ENCODE data around the gene ARPP21. TPM values are rescaled to one million over a fixed set of nuclear protein-coding genes. Genes with fewer than 3 reads are reported as not detected.
A peak's percentile ranks its signal among the peaks of the same experiment; 100 is the strongest.

Gene ARPP21
- total RNA-seq = 10 to 100 TPM; 27.8 to 41.0 TPM
- 10 to 100 TPM; 58.4 to 61.4 TPM for polyA plus RNA-seq (ENCODE audit: insufficient read length in 2 of 2)
- long read RNA-seq, donor 1, partial matches to known transcripts = 7 of 9 reads
- long read RNA-seq, donor 1, other reads (novel, unspliced or antisense) = 0 of 9 reads
- long read RNA-seq, donor 2 = 0 reads
- long read RNA-seq, donor 3 = 0 reads
- long read RNA-seq, donor 4 = 0 reads

DNA sequence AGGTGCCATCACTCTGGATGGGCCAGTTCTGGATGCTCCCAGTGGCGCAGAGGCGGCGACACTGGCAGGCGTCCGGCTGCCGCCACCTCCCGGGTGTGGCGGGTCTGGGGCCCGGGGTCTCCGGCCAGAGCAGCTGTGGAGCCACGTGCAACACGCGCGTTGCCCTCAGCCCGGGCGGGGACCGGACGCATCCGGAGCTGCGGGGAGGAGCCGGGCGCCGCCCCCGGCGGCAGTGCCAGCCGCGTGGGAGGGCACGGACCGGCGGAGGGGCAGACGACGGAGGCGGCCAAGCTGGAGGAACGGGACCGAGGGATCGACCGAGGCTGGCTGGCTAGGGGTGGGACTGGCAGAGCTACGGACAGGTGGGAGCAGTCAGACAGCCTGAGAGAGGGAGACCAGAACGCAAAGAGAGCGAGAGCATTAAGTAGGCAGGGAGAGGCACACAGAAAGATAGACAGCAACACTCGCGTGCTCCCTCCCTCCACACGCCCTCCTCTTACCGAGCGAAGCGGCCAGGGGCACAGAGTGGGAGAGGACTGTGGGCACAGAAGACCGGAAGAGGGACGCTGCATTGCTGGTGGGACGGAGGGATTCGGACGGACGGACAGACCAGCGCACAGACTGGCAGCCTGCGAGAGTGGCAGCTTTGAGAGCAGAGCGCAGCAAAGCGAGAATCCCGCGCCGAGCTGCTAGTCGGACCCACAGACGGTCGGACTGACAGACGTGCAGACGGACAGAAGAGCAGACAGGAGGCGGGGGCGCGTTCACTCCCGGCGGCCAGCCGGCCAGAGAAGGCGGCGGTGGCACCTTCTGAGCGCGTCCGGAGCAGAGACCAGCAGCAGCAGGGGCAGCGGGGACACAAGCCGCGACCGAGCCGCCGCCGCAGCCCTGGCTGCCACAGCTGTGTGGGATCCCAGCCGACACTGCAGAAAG lies at the start of gene ARPP21:
ARPP21 (plus strand) TSS at position 272 of the 933 bp plus-strand sequence. CDS start 42,227 bp downstream, outside the sequence.
- Histone ChIP-seq H3K4me3 (ENCODE audit: low read depth, low read length) (peak within 1 kb of the TSS; percentile 71), H3K9me3 (ENCODE audit: control insufficient read depth, insufficient read depth, low read length) (no peaks in the 10 kb centered on the region), H3K27me3 (ENCODE audit: control insufficient read depth, insufficient read depth, low read length) (peaks cover 15% of the 10 kb centered on the region), H3K36me3 (ENCODE audit: control insufficient read depth, insufficient read depth, low read length) (no peaks in the 10 kb centered on the region), H3K4me1 (ENCODE audit: control insufficient read depth, insufficient read depth, low read length) (peaks cover 13% of the 10 kb centered on the region), H3K27ac (ENCODE audit: low read depth, low read length) (peak within 1 kb of the TSS; percentile 88)
- DNase-seq (ENCODE audit: low read depth in 4 of 6, low spot score in 6 of 6) = peak in 3 of 6 donors; percentile 50 to 92 (median 86)
- 0% methylated on average over 81 of the region's 83 CpGs for WGBS (ENCODE audit: insufficient coverage)

DNA sequence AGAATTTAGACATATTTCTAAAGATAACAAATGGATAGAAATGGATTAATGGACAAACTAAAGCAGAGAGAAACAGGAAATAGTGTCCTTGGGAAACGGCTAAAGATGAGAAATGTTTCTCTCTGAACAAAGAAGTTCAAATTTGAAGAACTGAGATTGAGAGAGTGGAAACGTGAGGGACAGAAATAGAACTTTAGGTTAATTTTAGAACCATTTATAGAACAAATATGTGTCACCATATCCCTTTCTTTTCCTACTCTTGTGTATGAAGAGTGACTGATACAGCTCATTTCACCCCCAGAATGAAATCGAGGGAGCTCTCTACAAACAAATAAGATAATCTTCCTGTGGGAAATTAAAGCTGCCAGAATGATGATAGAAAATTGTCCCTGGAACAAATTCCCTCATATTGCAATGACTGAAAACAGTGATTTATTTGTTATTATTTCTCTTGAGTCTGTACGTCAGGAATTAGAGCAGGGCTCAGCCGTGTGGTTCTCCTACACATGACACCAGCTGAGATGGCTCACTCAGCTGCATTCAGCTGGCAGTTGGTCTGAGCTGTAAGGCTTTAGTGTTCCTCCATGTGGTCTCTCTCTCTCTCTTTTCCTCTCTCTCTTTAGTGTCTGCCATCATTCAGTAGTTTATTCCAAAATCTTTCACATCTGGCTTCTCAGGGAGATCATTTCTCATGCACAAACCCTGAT lies 46.6 kb upstream of the ARPP21 start:
- Histone ChIP-seq H3K27ac (ENCODE audit: low read depth, low read length) (no peak overlapping the region), H3K4me3 (ENCODE audit: low read depth, low read length) (no peak overlapping the region), H3K9me3 (ENCODE audit: control insufficient read depth, insufficient read depth, low read length) (no peaks in the 10 kb centered on the region), H3K4me1 (ENCODE audit: control insufficient read depth, insufficient read depth, low read length) (no peaks in the 10 kb centered on the region), H3K27me3 (ENCODE audit: control insufficient read depth, insufficient read depth, low read length) (no peaks in the 10 kb centered on the region), H3K36me3 (ENCODE audit: control insufficient read depth, insufficient read depth, low read length) (no peaks in the 10 kb centered on the region)
- 85% methylated on average over 2 of the region's 5 CpGs for WGBS (ENCODE audit: insufficient coverage)
- no peak for DNase-seq (ENCODE audit: low read depth in 4 of 6, low spot score in 6 of 6)

DNA sequence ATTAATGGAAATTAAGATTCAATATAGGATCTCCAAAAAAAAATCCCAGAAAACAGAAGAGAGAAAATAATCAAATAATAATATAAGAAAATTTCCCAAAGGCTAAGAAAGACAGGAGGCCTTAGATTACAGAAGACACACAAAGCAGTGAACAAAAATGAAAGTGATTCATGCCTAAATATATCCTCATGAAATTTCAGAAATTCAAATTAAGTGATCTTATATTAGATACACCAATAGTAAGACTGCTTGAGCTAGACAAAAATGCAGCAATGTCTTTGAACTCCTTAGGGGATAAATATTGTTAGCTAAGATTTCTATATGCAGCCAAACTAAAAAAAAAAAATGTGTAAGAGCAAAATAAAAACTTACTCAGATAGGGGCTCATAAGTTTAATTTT lies 44.6 kb upstream of the ARPP21 start:
- Histone ChIP-seq H3K9me3 (ENCODE audit: control insufficient read depth, insufficient read depth, low read length) (no peaks in the 10 kb centered on the region), H3K27ac (ENCODE audit: low read depth, low read length) (no peak overlapping the region), H3K4me3 (ENCODE audit: low read depth, low read length) (no peak overlapping the region), H3K27me3 (ENCODE audit: control insufficient read depth, insufficient read depth, low read length) (no peaks in the 10 kb centered on the region), H3K36me3 (ENCODE audit: control insufficient read depth, insufficient read depth, low read length) (no peaks in the 10 kb centered on the region), H3K4me1 (ENCODE audit: control insufficient read depth, insufficient read depth, low read length) (no peaks in the 10 kb centered on the region)
- DNase-seq (ENCODE audit: low read depth in 4 of 6, low spot score in 6 of 6) = no peak

DNA sequence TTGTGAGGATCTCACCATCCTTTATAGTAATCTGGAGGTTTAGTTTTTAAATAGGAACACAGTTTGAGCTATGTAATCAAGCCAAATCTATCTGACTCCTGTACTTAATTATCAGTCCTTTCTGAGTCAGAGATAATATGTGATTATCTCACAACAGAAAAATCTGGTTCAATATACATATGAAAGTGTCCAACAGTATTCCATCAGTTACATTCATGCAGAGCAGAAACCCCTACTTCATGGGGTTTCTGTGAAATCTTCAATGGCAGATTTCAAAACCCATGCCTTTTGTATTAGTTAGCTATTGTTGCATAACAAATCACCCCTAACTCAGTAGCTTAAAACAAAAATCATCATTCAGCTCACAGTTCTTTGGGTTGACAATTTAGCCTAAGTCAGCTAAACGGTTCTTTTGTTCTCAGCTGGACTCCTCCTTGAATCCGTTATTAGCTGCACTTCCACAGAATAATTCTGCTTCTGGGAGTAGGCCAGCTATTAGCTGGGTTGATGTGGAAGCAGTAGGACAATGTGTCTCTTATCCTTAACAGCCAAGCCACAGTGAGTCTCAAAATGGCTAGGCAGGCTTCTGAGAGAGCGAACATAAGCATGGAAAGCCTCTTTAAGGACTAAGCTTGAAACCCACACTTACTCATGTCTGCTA lies 42.9 kb upstream of the ARPP21 start:
- peak in 3 of 6 donors; percentile 22 to 70 (median 57) for DNase-seq (ENCODE audit: low read depth in 4 of 6, low spot score in 6 of 6)
- no peaks in the 10 kb centered on the region for H3K9me3 ChIP-seq (ENCODE audit: control insufficient read depth, insufficient read depth, low read length)
- 32% methylated on average over 3 of the region's 3 CpGs for WGBS (ENCODE audit: insufficient coverage)

DNA sequence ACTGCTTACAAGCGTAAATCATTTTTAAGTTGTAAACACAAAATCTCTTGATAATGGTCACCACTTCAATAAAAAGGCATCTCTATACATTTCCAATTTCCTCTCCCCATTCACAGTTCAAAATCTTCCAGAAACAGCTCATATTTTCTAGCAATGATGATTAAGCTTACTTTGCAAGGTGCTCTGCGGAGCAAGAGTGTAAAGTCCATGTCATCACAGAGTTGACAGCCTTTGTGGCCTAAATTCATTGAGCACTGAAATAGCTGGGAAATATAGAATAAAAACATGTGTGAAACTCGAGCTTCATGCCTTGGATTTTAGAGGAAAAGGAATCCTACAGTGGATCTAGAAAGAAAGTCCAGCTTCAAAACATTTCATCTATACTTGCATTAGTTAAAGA lies 41.8 kb upstream of the ARPP21 start:
- no peak overlapping the region for H3K27ac ChIP-seq (ENCODE audit: low read depth, low read length)
- no peak for DNase-seq (ENCODE audit: low read depth in 4 of 6, low spot score in 6 of 6)
- H3K4me3 ChIP-seq (ENCODE audit: low read depth, low read length) = no peak overlapping the region
- H3K27me3 ChIP-seq (ENCODE audit: control insufficient read depth, insufficient read depth, low read length) = no peaks in the 10 kb centered on the region
- no peaks in the 10 kb centered on the region for H3K4me1 ChIP-seq (ENCODE audit: control insufficient read depth, insufficient read depth, low read length)
- no peaks in the 10 kb centered on the region for H3K9me3 ChIP-seq (ENCODE audit: control insufficient read depth, insufficient read depth, low read length)
- H3K36me3 ChIP-seq (ENCODE audit: control insufficient read depth, insufficient read depth, low read length) = no peaks in the 10 kb centered on the region
- WGBS (ENCODE audit: insufficient coverage) = 100% methylated on average over 1 of the region's 3 CpGs

More for the DNA sequence above, 42.9 kb upstream of the ARPP21 start:
- Histone ChIP-seq H3K27ac (ENCODE audit: low read depth, low read length) (no peak overlapping the region), H3K4me3 (ENCODE audit: low read depth, low read length) (no peak overlapping the region), H3K27me3 (ENCODE audit: control insufficient read depth, insufficient read depth, low read length) (no peaks in the 10 kb centered on the region), H3K4me1 (ENCODE audit: control insufficient read depth, insufficient read depth, low read length) (no peaks in the 10 kb centered on the region), H3K36me3 (ENCODE audit: control insufficient read depth, insufficient read depth, low read length) (no peaks in the 10 kb centered on the region)

DNA sequence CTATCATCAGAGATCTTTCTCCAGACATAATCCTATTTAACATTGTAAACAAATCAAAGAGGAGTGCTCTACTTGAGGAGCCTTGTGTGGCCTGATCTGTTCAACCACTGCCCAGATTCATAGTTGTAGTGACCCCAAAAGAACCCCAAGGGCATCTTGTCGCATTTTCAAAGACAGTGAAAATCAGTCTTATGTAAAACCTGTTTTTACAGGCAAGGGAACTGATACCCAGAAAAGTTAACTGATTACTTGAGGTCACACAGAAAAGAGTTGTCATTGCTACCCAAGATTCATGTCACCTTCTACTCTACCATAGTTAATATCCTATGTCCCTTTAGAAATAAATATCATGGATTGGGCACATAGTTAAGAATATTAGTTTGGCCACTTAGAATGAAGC lies 40.5 kb upstream of the ARPP21 start:
- DNase-seq (ENCODE audit: low read depth in 4 of 6, low spot score in 6 of 6) = no peak
- H3K4me3 ChIP-seq (ENCODE audit: low read depth, low read length) = no peak overlapping the region
- 93% methylated on average over 1 of the region's 1 CpG for WGBS (ENCODE audit: insufficient coverage)
- no peaks in the 10 kb centered on the region for H3K36me3 ChIP-seq (ENCODE audit: control insufficient read depth, insufficient read depth, low read length)
- no peaks in the 10 kb centered on the region for H3K9me3 ChIP-seq (ENCODE audit: control insufficient read depth, insufficient read depth, low read length)
- no peaks in the 10 kb centered on the region for H3K4me1 ChIP-seq (ENCODE audit: control insufficient read depth, insufficient read depth, low read length)
- no peak overlapping the region for H3K27ac ChIP-seq (ENCODE audit: low read depth, low read length)
- H3K27me3 ChIP-seq (ENCODE audit: control insufficient read depth, insufficient read depth, low read length) = no peaks in the 10 kb centered on the region

DNA sequence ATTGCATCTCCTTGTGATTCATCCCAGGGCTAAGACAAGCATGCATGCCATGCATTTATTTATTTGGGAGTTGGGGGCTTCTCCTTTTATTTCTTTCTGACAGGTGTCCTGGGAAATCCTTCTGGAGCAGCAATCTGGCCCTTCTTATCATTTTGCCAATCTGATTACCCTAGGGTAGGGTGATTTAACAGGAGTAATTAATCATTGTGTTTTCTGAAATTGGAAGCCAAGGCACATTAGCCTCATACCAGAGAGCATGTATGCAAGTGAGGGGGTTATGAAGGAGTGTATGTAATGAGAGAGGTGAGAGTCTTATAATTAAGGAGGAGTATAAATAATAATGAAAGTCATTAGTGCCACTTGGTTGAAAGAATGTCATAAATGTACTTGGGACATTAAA lies 37.4 kb upstream of the ARPP21 start:
- Histone ChIP-seq H3K27me3 (ENCODE audit: control insufficient read depth, insufficient read depth, low read length) (no peaks in the 10 kb centered on the region), H3K27ac (ENCODE audit: low read depth, low read length) (no peak overlapping the region), H3K4me3 (ENCODE audit: low read depth, low read length) (no peak overlapping the region), H3K36me3 (ENCODE audit: control insufficient read depth, insufficient read depth, low read length) (no peaks in the 10 kb centered on the region), H3K4me1 (ENCODE audit: control insufficient read depth, insufficient read depth, low read length) (no peaks in the 10 kb centered on the region), H3K9me3 (ENCODE audit: control insufficient read depth, insufficient read depth, low read length) (peaks cover 5% of the 10 kb centered on the region)
- DNase-seq (ENCODE audit: low read depth in 4 of 6, low spot score in 6 of 6) = peak in 2 of 6 donors; percentile 87 to 90

DNA sequence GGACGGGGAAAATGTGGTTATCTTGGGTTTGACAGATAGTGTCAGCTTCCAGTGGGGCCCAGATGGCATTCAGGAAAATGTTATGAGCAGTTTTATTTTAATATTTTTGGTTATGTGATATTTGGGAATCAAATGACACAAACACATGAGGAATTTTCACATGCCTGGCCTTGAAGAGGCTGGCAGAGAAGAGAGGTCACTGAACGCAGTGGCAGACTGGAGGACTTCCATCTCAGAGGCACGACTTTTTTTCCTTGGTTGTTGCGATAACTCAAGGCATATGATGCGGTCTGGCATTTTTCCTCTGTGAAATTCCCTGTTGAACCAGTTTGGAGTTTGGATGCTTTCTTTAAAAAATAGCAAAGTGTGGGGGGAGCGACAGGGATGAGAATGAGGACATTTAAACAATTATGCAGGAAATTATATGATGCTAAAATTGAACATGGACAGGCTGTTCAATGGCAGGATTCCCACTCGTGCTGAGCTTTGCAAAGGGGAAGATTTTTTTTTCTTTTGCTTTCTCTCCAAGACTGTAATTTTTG lies 36.9 kb upstream of the ARPP21 start:
- Histone ChIP-seq H3K27ac (ENCODE audit: low read depth, low read length) (no peak overlapping the region), H3K36me3 (ENCODE audit: control insufficient read depth, insufficient read depth, low read length) (no peaks in the 10 kb centered on the region), H3K4me1 (ENCODE audit: control insufficient read depth, insufficient read depth, low read length) (no peaks in the 10 kb centered on the region), H3K27me3 (ENCODE audit: control insufficient read depth, insufficient read depth, low read length) (no peaks in the 10 kb centered on the region), H3K4me3 (ENCODE audit: low read depth, low read length) (no peak overlapping the region), H3K9me3 (ENCODE audit: control insufficient read depth, insufficient read depth, low read length) (peaks cover 5% of the 10 kb centered on the region)
- WGBS (ENCODE audit: insufficient coverage) = 74% methylated on average over 5 of the region's 7 CpGs
- peak in 1 of 6 donors; percentile 96 for DNase-seq (ENCODE audit: low read depth in 4 of 6, low spot score in 6 of 6)

DNA sequence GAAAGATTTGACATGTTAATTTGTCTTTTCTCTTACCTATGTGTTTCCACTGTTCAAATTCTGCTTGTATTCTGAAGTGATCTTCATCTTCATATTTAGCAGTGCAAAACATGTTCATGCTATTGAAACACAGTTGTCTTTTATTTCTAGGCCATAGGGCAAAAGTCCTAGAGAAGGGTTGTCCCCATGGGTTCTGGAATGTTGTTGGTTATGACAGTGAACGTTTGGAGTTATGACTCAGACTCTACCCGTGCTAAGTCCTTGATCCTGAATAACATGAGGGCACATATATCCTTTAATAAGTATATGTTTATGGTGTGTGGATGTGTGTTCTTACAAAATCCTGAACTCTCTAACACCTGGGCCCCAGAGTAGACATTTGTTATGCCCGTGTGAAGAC lies 23.0 kb upstream of the ARPP21 start:
- H3K4me1 ChIP-seq (ENCODE audit: control insufficient read depth, insufficient read depth, low read length) = no peaks in the 10 kb centered on the region
- DNase-seq (ENCODE audit: low read depth in 4 of 6, low spot score in 6 of 6) = no peak
- no peak overlapping the region for H3K4me3 ChIP-seq (ENCODE audit: low read depth, low read length)
- no peaks in the 10 kb centered on the region for H3K36me3 ChIP-seq (ENCODE audit: control insufficient read depth, insufficient read depth, low read length)
- H3K27me3 ChIP-seq (ENCODE audit: control insufficient read depth, insufficient read depth, low read length) = no peaks in the 10 kb centered on the region
- WGBS (ENCODE audit: insufficient coverage) = no CpG with 5 or more reads among the region's 3 CpGs
- H3K9me3 ChIP-seq (ENCODE audit: control insufficient read depth, insufficient read depth, low read length) = no peaks in the 10 kb centered on the region
- H3K27ac ChIP-seq (ENCODE audit: low read depth, low read length) = no peak overlapping the region
